Activated CD4-positive, CD25-positive, alpha-beta regulatory T cell treated with anti-CD3 and anti-CD28 coated beads, Interleukin-2, amount 50 U/mL, for 72 hours (primary cell): Measurements from ENCODE around the gene ZFYVE28.

Experiments used
- DNase-seq: peaks from one replicate; pipeline ENCODE4 v3.0.0; 2021

Gene ZFYVE28

GRCh38 chr4:2299794-2300193 lies 118.7 kb downstream of the ZFYVE28 start:
- no peak for DNase-seq

DNA sequence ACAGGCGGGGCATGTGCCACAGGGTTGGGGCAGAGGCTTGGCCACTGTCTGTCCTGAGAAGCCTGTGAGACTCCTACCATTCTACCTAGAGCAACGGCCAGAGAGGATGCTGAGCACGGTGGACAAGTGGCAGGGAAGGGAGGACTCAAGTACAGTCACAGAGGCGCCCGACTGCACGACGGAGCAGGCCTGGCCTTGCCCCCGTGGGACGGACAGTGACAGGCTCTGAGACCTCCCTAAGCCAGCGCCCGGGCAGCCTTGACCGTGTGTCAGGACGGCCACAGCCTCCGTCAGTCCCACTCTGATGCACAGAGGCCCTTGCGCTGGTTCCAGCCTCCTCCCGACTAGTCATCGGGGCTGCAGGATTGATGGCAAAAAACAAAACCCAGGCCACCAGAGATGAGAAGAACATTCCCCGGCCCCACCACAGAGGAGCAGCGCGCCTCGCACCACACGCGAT lies 119.9 kb downstream of the ZFYVE28 start:
- no peak for DNase-seq

- DNase-seq, result peak; percentile 29
Measured at GRCh38 chr4:2297606-2298531, 120.6 kb downstream of the ZFYVE28 start.

DNA sequence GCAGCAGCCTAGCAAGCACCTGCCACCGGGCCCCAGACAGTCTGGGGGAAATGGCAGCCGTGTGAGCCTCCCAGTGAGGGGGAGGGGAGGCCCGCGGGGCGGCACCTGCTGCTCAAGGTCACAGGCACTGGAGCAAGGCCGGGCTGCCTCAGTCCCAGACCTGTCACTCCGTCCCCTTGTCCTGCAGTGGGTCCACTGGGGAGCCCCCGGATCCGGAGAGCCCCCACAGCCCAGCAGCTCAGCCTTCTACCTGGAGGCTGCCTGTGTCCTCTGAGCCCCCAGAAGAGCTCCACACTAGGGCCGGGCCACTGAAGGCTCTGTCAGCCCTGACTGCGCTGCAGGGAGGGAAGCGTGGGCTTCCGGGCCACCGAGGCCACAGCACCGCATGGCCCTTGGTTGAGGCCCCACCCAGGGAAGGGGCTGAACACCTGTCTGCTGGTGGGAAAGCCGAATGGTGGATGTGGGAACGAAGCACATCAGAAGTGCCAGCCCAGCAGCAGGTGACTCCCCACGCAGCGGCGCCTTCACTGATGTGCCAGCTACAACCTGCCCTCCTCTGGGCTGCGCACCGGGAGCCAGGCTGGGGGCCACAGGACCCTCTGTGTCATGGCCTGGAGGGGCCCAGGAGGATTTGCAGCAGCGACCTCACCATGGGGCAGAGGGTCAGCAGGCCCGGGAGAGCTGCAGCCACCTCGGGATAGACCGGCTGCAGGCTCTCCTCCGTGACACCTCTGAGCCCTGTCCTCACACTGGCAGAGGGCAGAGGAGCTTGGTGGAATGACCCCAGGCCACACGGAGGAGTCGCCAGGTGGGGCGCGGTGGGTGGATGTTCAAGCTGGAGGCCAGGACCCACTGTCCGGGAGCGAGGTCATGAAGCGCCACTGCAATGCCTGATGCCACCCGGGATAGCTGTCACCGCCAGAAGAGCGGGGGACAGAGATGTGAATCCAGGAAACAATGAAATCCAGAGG lies 121.5 kb downstream of the ZFYVE28 start:
- peak; percentile 28 for DNase-seq

GRCh38 chr4:2295900-2296442 lies 122.5 kb downstream of the ZFYVE28 start:
- DNase-seq, result peak; percentile 27

DNA sequence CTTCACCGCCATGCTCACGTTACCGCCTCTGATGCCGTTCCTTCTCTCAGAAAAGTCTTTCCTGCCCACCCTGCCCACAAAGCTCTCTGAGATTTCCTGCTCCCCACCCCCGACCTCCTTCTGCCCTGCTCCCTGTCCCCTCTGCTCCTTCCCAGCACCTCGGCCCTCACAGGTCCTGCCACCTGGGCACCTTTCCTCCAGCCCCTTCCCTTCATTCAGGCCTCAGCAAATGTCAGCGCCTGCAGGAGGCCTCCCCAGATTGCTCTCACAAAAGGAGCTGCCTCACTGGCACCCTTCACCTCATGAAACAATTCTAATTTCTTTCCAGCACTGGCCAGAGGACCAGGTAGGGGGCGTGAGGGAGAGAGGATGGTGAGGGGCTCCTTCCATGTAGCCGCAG lies 122.9 kb downstream of the ZFYVE28 start:
- no peak for DNase-seq

DNA sequence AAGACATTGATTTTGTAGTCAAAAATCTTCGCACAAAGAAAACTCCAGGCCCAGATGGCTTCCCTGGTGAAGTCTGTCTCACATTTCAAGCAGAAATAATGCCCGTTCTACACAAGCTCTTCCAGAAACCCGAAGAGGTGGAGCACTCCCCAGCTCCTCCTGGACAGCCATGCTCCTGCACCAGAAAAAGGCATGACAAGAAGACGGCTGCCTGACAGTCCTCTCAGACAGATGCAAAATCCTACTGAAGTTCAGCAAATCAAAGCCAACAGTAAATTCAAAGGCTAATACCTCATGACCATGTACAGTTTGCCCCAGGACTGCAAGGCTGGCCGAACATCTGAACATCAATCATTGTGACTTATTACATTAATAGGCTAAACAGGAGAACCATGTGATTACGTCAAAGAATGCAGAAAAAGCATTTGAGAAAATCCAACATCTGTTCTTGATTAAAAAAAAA lies 125.8 kb downstream of the ZFYVE28 start:
- no peak for DNase-seq

DNA sequence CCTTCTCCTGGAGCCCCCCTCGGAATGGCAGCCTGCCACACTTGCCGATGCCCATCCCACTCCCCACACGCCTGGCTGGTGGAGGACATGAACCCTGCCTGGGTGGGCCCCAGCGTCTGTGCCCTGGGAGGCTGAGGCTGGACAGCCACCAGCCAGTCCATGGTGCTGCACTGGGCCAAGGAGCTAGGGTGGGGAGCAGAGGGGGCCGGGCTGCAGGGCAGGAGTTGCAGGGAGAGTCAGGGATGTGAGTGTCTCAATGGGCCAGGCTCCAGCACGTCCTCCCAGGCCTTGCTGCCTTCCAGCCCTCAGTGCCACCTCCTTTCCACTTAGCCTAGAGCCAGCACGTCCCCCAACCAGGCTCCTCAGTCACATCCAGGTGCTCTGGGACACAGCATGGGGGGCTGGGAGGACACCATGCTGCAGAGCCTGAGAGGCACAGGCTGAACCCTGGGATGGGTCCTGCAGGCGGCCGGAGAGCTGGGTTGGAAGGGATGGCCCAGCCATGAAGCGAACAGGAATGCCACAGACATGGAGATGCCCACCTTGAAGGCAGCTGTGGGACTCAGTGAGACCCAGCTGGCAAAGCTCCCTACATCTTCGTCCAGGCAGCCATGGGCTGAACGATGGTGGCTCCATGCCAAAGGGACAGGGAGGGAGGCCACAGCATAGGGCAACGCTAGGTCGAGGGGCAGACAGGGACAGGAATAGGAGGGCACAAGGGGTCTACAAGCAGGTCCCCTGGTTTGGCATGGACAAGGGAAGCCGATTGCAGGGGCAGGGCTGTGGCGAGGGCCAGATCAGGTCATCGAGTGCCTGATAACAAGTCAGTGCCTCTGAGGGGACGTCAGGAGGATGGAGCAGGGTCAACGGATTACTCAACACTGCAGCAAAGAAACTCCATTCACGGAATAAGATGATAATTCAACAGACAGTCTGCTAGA lies 126.5 kb downstream of the ZFYVE28 start:
- DNase-seq, result no peak

DNA sequence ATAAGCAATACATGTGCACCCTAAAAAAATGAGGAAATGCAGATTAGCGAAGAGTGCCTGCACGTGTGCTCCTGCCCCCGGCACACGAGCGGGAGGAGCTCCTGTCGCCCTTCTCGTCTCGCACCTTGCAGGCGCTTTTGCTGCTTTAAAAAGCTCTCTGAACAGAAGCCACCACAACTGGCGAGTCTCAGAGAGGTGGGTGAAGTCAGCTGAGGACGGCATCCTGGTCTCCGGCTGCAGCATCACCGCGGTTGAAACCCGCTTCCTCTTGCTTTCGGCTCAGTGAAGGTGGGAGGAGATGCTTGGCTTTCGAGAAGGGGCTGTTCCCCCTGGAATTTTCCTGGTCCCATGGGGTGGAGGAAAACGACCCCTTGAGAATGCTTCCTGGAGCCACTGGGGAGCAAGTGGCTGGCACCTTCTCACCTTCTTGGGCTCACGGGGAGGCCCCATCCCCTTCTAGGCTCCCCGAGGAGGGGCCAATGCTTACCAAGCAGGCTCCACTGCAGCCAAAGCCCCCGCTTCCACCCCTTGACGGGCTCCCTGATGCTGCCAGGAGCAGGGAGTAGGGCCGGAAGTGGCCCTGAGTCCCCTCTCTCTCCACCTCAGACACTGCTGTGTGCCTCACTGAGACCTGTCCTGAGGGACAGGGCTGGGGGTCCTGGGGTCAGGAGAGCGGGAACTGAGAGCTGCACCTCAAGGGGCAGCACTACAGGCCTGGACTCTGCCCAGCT lies 127.3 kb downstream of the ZFYVE28 start:
- no peak for DNase-seq

- peak; percentile 29 for DNase-seq
Measured at GRCh38 chr4:2290488-2290887, 128.0 kb downstream of the ZFYVE28 start.

DNA sequence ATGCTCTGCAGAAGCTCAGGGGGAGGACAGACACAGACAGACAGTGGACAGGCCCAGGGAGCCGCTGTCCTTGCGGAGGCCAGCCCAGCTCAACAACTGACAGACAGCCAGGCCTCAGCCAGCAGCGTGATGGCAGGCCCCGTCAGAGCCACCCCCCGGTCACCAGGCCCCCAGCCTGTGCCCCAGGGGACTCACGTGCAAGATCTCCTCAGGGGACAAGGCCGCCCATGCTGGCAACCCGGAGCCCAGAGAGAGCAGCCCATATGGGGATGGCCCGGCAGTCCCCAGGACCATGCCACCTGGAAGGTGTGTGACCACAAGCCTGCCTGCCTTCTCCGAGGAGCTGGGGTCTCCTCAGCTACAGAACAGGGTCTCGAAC lies 128.5 kb downstream of the ZFYVE28 start:
- peak; percentile 27 for DNase-seq

DNA sequence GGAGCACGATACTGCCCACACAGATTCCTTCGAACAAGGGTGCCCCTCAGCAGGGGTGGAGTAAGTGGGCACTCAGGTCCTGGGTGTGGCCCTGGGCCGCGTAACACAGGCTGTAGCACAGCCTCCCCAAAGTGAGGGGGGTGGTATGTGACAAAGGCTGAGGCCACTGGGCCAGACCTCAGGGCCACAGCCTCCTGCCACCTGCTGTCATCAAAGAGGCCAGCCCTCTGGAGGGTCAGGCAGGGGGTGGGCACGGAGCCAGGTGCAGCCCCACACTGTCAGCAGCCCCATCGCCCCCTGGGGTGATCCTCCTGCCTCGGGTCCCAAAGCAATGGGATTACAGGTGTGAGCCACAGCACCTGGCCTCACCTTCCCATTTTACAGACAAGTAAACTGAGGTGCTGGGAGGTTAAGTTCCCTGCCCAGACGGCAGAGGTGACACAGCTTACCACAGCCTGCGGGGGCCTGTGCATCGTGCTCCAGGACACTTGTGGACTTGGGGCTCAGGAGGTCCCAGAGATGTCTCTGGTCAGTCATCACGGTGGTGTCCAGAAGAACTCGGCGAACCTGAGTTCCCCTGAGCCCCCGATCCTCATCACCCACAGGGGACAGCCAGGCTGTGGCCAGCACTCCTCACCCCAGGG lies 129.0 kb downstream of the ZFYVE28 start:
- peak; percentile 15 for DNase-seq

DNA sequence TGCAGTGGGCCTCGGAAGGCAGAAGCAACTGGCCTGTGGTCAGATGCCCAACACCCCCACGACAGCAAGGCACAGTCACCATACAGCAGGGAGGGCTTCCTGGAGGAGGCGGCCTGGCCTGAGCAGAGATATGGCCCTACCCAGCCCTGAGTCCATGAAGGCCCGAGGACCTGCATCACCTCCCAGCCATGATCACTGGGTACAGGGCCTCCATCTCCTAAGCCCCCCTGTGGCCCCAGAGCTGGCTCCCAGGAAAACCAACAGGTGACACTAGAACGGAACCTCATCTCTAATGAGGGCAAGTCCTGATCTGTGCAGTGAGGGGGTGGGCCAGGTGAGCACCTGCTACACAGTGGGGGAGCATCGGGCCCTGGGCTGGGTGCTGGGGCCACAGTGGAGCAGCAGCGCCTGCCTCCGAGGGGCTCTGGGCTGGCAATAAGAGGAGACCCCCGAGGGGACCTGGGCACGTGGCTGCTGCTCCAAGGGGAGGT lies 130.3 kb downstream of the ZFYVE28 start:
- DNase-seq, result peak; percentile 18

- DNase-seq, result no peak
Measured at GRCh38 chr4:2287594-2287915, 130.9 kb downstream of the ZFYVE28 start.

- DNase-seq, result peak; percentile 12
Measured at GRCh38 chr4:2286904-2287593, 131.4 kb downstream of the ZFYVE28 start.

GRCh38 chr4:2285613-2286381 lies 132.6 kb downstream of the ZFYVE28 start:
- DNase-seq, result peak; percentile 26

DNA sequence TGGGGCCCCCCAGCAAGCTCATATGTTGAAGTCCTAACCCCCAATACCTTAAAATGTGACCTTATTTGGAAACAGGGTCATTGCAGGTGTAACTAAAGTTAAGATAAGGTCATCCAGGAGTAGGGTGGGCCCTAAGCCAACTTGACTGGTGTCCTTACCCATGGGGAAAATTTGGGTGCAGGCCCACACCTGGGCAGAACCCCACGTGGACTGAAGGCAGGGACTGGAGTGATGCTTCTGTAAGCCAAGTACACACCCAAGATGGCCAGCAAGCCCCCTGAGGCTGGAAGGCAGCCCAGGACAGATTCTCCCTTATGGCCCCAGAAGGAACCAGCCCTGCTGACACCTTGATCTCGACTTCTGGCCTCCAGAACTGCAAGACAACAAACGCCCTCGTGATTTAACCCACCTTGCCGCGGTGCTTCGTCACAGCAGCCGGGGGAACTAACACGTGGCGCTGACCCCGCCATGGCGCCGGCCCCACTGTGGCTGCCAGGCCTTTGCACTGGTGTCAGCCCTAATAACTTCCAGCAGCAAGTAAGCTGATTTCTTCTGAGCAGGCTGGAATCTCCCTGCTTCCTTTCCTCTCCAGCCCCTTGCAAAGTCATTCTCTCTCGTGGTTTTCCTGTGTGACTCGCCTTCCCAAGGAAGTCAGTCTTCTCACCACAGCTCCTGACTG lies 133.4 kb downstream of the ZFYVE28 start:
- DNase-seq, result no peak

DNA sequence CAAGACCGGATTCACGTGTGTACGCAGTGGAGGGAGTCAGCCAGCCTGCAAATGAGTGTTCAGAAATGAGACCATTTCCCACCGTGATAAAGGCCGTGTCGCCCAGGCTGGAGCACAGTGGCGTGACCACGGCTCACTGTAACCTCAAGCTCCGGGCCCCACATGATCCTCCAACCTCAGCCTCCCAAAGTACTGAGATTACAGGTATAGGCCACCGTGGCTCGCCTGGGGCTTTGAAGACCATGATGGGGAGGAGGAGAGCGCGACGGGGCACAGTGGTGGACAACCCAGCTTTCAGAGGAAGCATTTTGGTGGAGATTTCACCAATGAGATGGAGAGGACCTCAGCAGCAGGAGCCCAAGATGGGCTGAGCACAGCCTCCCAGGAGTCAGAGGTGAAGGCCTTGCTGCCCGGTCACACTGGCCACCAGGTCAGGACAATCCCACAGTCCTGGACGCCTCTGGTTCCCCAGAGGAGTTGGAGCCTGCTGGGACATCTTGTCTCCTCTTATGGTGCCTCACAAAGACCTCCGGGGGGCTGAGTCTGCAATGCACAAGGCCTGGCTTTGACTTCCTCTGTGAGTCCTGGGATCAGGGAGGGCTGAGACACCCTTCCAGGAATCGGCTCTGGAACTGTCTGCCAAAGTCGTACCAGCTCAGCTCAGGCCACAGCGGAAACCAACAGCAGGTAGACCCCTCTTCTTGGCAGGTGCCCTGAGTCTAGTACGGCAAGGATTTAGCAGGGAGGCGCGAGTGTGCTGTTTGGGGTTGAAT lies 134.1 kb downstream of the ZFYVE28 start:
- peak; percentile 17 for DNase-seq
